GM12878 (cell line): Measurements from ENCODE around the gene TUBGCP2. TPM values are rescaled to one million over a fixed set of nuclear protein-coding genes. Genes with fewer than 3 reads are reported as not detected.

ENCODE experiments used
- ATAC-seq: fragments of 200-7000 bp; cut with Tn5 transposase; 3 replicates; pipeline ENCODE4 v1.9.1; 2020; ENCODE audit warnings: mild to moderate bottlenecking, moderate library complexity
- BruUV-seq: library from RNA; stranded (reverse); fragments of 400-500 nt; replicated peaks from 2 replicates; lab custom pipeline; 2021; lab: Mats Ljungman, UMichigan
- CTCF ChIA-PET: fragments of 300-600 bp; sonication (Branson Sonifier 250); formaldehyde crosslinking; extraction: SDS; loops from one replicate; lab custom pipeline; 2021; ENCODE audit warnings: inconsistent platforms; lab: Yijun Ruan, JAX
- POLR2A ChIA-PET: fragments of 350-600 bp; formaldehyde crosslinking; extraction: SDS; loops from one replicate; lab custom pipeline; 2021; ENCODE audit warnings: inconsistent platforms; lab: Charles Lee
- RAD21 ChIA-PET: fragments of 300-600 bp; sonication (Branson Sonifier 250); formaldehyde crosslinking; loops from one replicate; lab custom pipeline; 2023; ENCODE audit warnings: antibody characterized with exemption; ENCODE audit not compliant: unreplicated experiment; lab: Charles Lee
- SMC1A ChIA-PET: fragments of 300-600 bp; sonication (Branson Sonifier 250); formaldehyde crosslinking; loops from one replicate; lab custom pipeline; 2023; ENCODE audit not compliant: unreplicated experiment, uncharacterized antibody; lab: Charles Lee
- DNase-seq: peaks from one replicate; pipeline ENCODE4 v3.0.0-alpha.2; 2011; ENCODE audit warnings: low read depth, low spot score
- FAIRE-seq: peaks from 3 replicates; lab custom pipeline; 2011; peaks lifted over from hg19 to GRCh38; lab: Jason Lieb, UNC
- H2AFZ ChIP-seq: 2 replicates; pipeline ENCODE4 v1.6.0; 2011; ENCODE audit warnings: low read depth, low read length, control low read depth; ENCODE audit not compliant: control insufficient read depth
- H3K27ac ChIP-seq: 2 replicates; pipeline ENCODE4 v1.5.1; 2011; ENCODE audit warnings: control low read depth; ENCODE audit not compliant: control insufficient read depth, insufficient read depth
- H3K27me3 ChIP-seq, 2 experiments: replicated peaks in 1 of 2; 2 replicates each; pipeline versions ENCODE4 v1.6.0 to v1.6.1; 2011; ENCODE audit warnings: low read length in 1 of 2; ENCODE audit not compliant: control insufficient read depth in 2 of 2, insufficient read depth in 2 of 2
- H3K36me3 ChIP-seq, 2 experiments: 2 replicates each; pipeline ENCODE4 v1.5.1; 2011; ENCODE audit warnings: low read length in 1 of 2; ENCODE audit not compliant: control insufficient read depth in 2 of 2, insufficient read depth in 2 of 2
- H3K4me1 ChIP-seq: 2 replicates; pipeline ENCODE4 v1.6.1; 2011; ENCODE audit warnings: mild to moderate bottlenecking, low read length, moderate library complexity, mixed read lengths; ENCODE audit not compliant: control insufficient read depth, insufficient read depth
- H3K4me2 ChIP-seq: 2 replicates; pipeline ENCODE4 v1.6.0; 2011; ENCODE audit warnings: control low read depth; ENCODE audit not compliant: control insufficient read depth, insufficient read depth
- H3K4me3 ChIP-seq: fragments of 200-600 bp; sonication (generic); 2 replicates; pipeline ENCODE4 v1.5.1; 2016
- H3K79me2 ChIP-seq: 2 replicates; pipeline ENCODE4 v1.6.0; 2011; ENCODE audit warnings: low read length; ENCODE audit not compliant: control insufficient read depth, insufficient read depth
- H3K9ac ChIP-seq: 2 replicates; pipeline ENCODE4 v1.8.0; 2011; ENCODE audit warnings: low read length, control low read depth, mixed read lengths; ENCODE audit not compliant: control insufficient read depth, insufficient read depth
- H3K9me3 ChIP-seq: replicated peaks from 3 replicates; pipeline ENCODE4 v1.5.1; 2011; ENCODE audit warnings: mild to moderate bottlenecking, low read length; ENCODE audit not compliant: control insufficient read depth, insufficient read depth
- H4K20me1 ChIP-seq: 2 replicates; pipeline ENCODE4 v1.6.0; 2011; ENCODE audit not compliant: control insufficient read depth, insufficient read depth
- BRCA1 ChIP-seq: IDR thresholded peaks from 2 replicates; pipeline ENCODE4 v1.6.1; 2011; ENCODE audit warnings: low read depth, low read length, improper control_type of control experiment
- MXI1 ChIP-seq: fragments of 150-350 bp; IDR thresholded peaks from 2 replicates; pipeline ENCODE4 v1.6.1; 2011; ENCODE audit warnings: low read depth, mild to moderate bottlenecking, inconsistent platforms, low read length, improper control_type of control experiment
- MYC ChIP-seq: IDR thresholded peaks from 2 replicates; pipeline ENCODE4 v1.6.1; 2011; ENCODE audit warnings: mild to moderate bottlenecking, low read length, moderate library complexity, inconsistent platforms; ENCODE audit not compliant: insufficient read depth, insufficient replicate concordance, insufficient read length, severe bottlenecking
- PAX5 ChIP-seq: IDR thresholded peaks from 2 replicates; pipeline ENCODE4 v1.6.1; 2011; ENCODE audit warnings: low read depth, low read length, borderline replicate concordance
- SIN3A ChIP-seq: IDR thresholded peaks from 2 replicates; pipeline ENCODE4 v1.6.1; 2012; ENCODE audit warnings: low read depth, low read length, improper control_type of control experiment
- SIX5 ChIP-seq: IDR thresholded peaks from 2 replicates; pipeline ENCODE4 v1.6.1; 2011; ENCODE audit warnings: mild to moderate bottlenecking, low read depth, low read length, moderate library complexity; ENCODE audit not compliant: severe bottlenecking
- WRNIP1 ChIP-seq: IDR thresholded peaks from 2 replicates; pipeline ENCODE4 v1.6.1; 2011; ENCODE audit warnings: low read depth, low read length, improper control_type of control experiment, borderline replicate concordance
- YY1 ChIP-seq: IDR thresholded peaks from 2 replicates; pipeline ENCODE4 v1.6.1; 2011; ENCODE audit warnings: low read depth, mild to moderate bottlenecking, low read length
- ZBED1 ChIP-seq: IDR thresholded peaks from 2 replicates; pipeline ENCODE4 v1.6.1; 2016; ENCODE audit warnings: borderline replicate concordance
- ZNF217 ChIP-seq: fragments of 450-650 bp; IDR thresholded peaks from 2 replicates; pipeline ENCODE4 v1.6.1; 2017; ENCODE audit warnings: antibody characterized with exemption, mild to moderate bottlenecking
- WGBS: methylation state at CpG from one replicate; pipeline ENCODE4 v1.1.6; 2016; ENCODE audit warnings: low lambda C conversion rate; ENCODE audit not compliant: insufficient replicate concordance, insufficient coverage; ENCODE audit errors: missing lambda C conversion rate; 5-methylcytosine and 5-hydroxymethylcytosine counted together
- in situ Hi-C: fragments of 300-500 bp; cut with MboI; formaldehyde crosslinking; loops from 9 replicates; pipeline ENCODE4 v1.14.3; 2018; ENCODE audit warnings: mixed read lengths
- intact Hi-C: fragments of 100-400 bp; cut with micrococcal nuclease; formaldehyde crosslinking; loops from one replicate; pipeline ENCODE4 v1.14.2; 2022; ENCODE audit not compliant: unreplicated experiment
- polyA plus RNA-seq, 11 experiments: library from polyadenylated mRNA; depleted of rRNA in 4 of 11; unstranded in 6 of 11; stranded (reverse) in 5 of 11; fragments of >200 nt; fragmentation: Nextera tagmentation in 4 of 11; fragmentation: Illumina TruSeq in 1 of 11; extraction: Ambion mirVana in 4 of 11; extraction: Trizol in 1 of 11; gene quantifications; 1 replicate in 1 of 11; 2 replicates in 10 of 11; pipeline versions ENCODE4 v1.2.1 to v1.2.3, GENCODE V29; 2011 to 2016; ENCODE audit warnings: inconsistent platforms in 2 of 11, missing spikeins in 2 of 11, low read depth in 1 of 11
- total RNA-seq, 4 experiments: library from RNA; depleted of rRNA in 3 of 4; stranded (reverse); fragments of >200 nt in 3 of 4; fragmentation: Illumina TruSeq in 1 of 4; extraction: Trizol in 1 of 4; gene quantifications; 2 replicates each; pipeline versions ENCODE4 v1.2.1 to v1.2.3, GENCODE V29; 2013 to 2021

TUBGCP2 gene
- total and polyA plus RNA-seq, 10 of the 15 experiments (the other 5 are each of a cell fraction or from before 2014, with no cell fraction given): 4.8 to 47.1 (median 34.7) TPM

DNA sequence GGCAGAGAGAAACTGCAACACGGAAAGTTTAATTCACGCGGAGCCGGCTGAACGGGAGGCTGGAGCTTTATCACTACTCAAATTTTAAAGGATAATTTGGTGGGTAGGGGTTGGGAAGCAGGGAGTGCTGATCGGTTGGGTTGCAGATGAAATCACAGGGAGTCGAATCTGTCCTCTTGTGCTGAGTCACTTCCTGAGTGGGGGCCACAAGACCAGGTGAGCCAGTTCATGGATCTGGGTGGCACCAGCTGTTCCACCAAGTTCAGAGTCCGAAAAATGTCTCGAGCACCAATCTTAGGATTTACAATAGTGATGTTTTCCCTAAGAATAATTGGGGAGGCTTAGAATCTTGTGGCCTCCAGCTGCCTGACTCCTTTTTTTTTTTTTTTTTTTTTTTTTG is 34.9 kb upstream of the TUBGCP2 start:
- FAIRE-seq (no peak), ATAC-seq (no peak), DNase-seq (no peak)
- H3K27ac ChIP-seq: no peak overlapping the region
- POLR2A ChIA-PET: no interaction called here
- in situ Hi-C loops: no loop called here
- no peaks in the 10 kb centered on the region for H3K36me3 ChIP-seq
- H3K4me3 ChIP-seq: no peak overlapping the region
- H4K20me1 ChIP-seq: no peaks in the 10 kb centered on the region
- CTCF ChIA-PET: no interaction called here
- H3K27me3 ChIP-seq: no peaks in the 10 kb centered on the region; a peak in 1 of 4 replicates
- no peak overlapping the region for H2AFZ ChIP-seq
- intact Hi-C loops: no loop called here
- no peak for TF ChIP-seq MYC
- no peak for TF ChIP-seq PAX5
- no peak for TF ChIP-seq BRCA1
- TF ChIP-seq WRNIP1: no peak
- no peak for TF ChIP-seq SIX5
- TF ChIP-seq SIN3A: no peak
- TF ChIP-seq ZBED1: no peak
- no peak for TF ChIP-seq MXI1
- TF ChIP-seq ZNF217: no peak
- no peak for TF ChIP-seq YY1
- TF ChIP-seq, all 136 proteins: peak for 0
- Histone ChIP-seq H3K9me3 (no peaks in the 10 kb centered on the region; the same call in 2 of the 3 replicates), H3K4me1 (no peaks in the 10 kb centered on the region), H3K4me2 (no peak overlapping the region), H3K79me2 (no peaks in the 10 kb centered on the region), H3K9ac (no peak overlapping the region)
- WGBS: 72% methylated on average over 9 of the region's 9 CpGs
- ChIA-PET SMC1A (no interaction called here), RAD21 (no interaction called here)
- no TSS peak for BruUV-seq
